Heart right ventricle (tissue), 16 donors: Measurements from ENCODE around the gene CCDC178. TPM values are rescaled to one million over a fixed set of nuclear protein-coding genes. Genes with fewer than 3 reads are reported as not detected.

Experiments used
- ATAC-seq, 8 donors: fragments of 200-7000 bp; cut with Tn5 transposase; one replicate each; pipeline ENCODE4 v1.9.1; 2020; ENCODE audit warnings: mild to moderate bottlenecking in 8 of 8, moderate library complexity in 8 of 8, moderate number of reproducible peaks in 1 of 8
- DNase-seq, 2 donors: peaks; one replicate each; pipeline ENCODE4 v3.0.0-alpha.2; 2020
- H3K27ac ChIP-seq, 10 donors: fragments of 200-600 bp; sonication (generic) in 2 of 10; one replicate each; pipeline versions ENCODE4 v1.5.0 to v1.8.0; 2020 to 2022; ENCODE audit warnings: mild to moderate bottlenecking in 3 of 10
- H3K27me3 ChIP-seq, 7 donors: fragments of 200-600 bp; one replicate each; pipeline ENCODE4 v1.8.0; 2021 to 2022; ENCODE audit warnings: mild to moderate bottlenecking in 2 of 7
- H3K36me3 ChIP-seq, 9 donors: fragments of 200-600 bp; sonication (generic) in 1 of 9; one replicate each; pipeline versions ENCODE4 v1.5.0 to v1.8.0; 2020 to 2022; ENCODE audit warnings: mild to moderate bottlenecking in 2 of 9
- H3K4me1 ChIP-seq, 9 donors: fragments of 200-600 bp; sonication (generic) in 1 of 9; one replicate each; pipeline versions ENCODE4 v1.5.0 to v1.8.0; 2020 to 2022; ENCODE audit warnings: mild to moderate bottlenecking in 4 of 9
- H3K4me3 ChIP-seq, 10 donors: fragments of 200-600 bp; sonication (generic) in 2 of 10; one replicate each; pipeline versions ENCODE4 v1.5.0 to v1.8.0; 2020 to 2022; ENCODE audit warnings: mild to moderate bottlenecking in 7 of 10, moderate library complexity in 2 of 10
- H3K9me3 ChIP-seq, 11 donors: fragments of 200-600 bp in 10 of 11; sonication (generic) in 2 of 11; one replicate each; pipeline versions ENCODE4 v1.5.0 to v1.8.0; 2013 to 2022; ENCODE audit warnings: mild to moderate bottlenecking in 2 of 11, control low read depth in 1 of 11, moderate library complexity in 1 of 11
- WGBS, 2 donors: extraction: QIAGEN DNeasy Blood & Tissue Kit; methylation state at CpG; one replicate each; pipeline ENCODE4 v1.1.7; 2013; ENCODE audit warnings: inconsistent platforms in 1 of 2; 5-methylcytosine and 5-hydroxymethylcytosine counted together
- intact Hi-C, 10 donors: fragments of 100-400 bp; cut with DNase I; formaldehyde crosslinking; loops; one replicate each; pipeline versions ENCODE4 v1.11.1 to v1.14.2; 2022
- polyA plus RNA-seq, 2 donors: library from polyadenylated mRNA; stranded (reverse); fragments of 200-250 nt; gene quantifications; one replicate each; pipeline ENCODE4 v1.2.3, GENCODE V29; 2013
- total RNA-seq, 10 donors: library from RNA; stranded (reverse); fragmentation: NEBNext Ultra II Directional in 3 of 10; extraction: Animal tissue kit (Norgen Biotek cat#: 25700) in 3 of 10; gene quantifications; one replicate each; pipeline versions ENCODE4 v1.2.1 to v1.2.4, GENCODE V29; 2021 to 2023
- TF ChIP-seq, protein P1 (sequence below), 9 donors: fragments of 200-600 bp; sonication (generic) in 2 of 9; IDR thresholded peaks; one replicate each; pipeline versions ENCODE4 v1.5.0 to v1.8.0; 2021 to 2022; ENCODE audit warnings: antibody characterized with exemption in 9 of 9, mild to moderate bottlenecking in 5 of 9, moderate library complexity in 1 of 9
- donor health status: Arrhythmogenic right ventricular cardiomyopathy.
- donor health status: ischemic (EF 13 %, LVEDD 7.1; RV severe dilation, severe dysfunction).
- donor health status: healthy with polysubstance abuse.
- donor health status: DM: no; HTN: yes; CAD: no.
- donor health status: DM: no; HTN: no; CAD: no.
- donor health status: ischemic (EF 25% LVEDD 6.9; RV normal size, moderate dysfunction).
- donor health status: ischemic (EF 25% LVEDD 5.7; RV mildly dilated, moderate dysfunction).
- donor health status: healthy.
- donor health status: DM: yes; HTN: yes; CAD: no.
- donor health status: Ischemic cardiomyopathy.
- donor health status: ischemic (EF 35%, LVEDD 5.7; RV mildly dilated, moderate dysfunction).
- donor health status: nonischemic (EF 11% LVEDD 7.7; RV severe dilation, severe dysfunction).
- donor health status: DM: yes; HTN: yes; CAD: no.
- donor health status: PGD.
- donor health status: ischemic (EF 29% LVEDD 5.4; RV normal size, mild dysfunction).
- donor health status: nonischemic (EF 23%, LVEDD 6.1; RV moderate dilation, normal function).

Gene CCDC178
- total and polyA plus RNA-seq, 12 donors: 0.28 to 1.5 (median 0.43) TPM; not detected in 6

DNA sequence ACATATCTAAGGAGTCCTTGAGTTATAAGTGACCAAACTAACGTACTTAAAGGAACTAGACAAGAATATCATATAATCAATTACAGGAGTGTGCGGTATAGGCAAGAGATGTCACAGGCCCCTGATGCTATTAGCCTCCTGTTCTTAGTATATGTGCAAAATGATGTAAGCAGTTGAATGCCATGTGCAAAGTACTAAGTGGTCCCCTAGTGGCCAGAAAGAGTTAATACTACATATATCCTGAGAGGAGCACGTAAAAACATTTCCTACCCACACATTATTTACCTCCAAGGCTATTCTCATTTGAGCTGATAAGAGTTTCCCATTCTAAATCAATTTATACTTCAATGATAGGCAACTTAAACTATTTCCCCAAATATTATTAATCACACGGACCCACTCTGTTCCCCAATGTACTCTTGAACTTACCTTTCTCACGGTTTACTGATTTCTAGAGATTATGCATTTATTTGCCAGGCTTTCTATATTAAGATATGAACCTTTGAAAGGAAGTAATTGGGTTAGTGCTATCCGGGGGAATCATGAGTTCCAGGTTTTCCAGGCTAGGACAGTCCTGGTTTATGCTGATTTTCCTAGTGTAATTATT, 509.7 kb downstream of the CCDC178 start:
- DNase-seq (no peak), ATAC-seq (no peak)
- Histone ChIP-seq H3K36me3 (no peaks in the 10 kb centered on the region), H3K4me3 (no peak overlapping the region), H3K4me1 (no peaks in the 10 kb centered on the region), H3K27ac (no peak overlapping the region), H3K9me3 (no peaks in the 10 kb centered on the region), H3K27me3 (peaks cover 0 to 7% (median 0%) of the 10 kb centered on the region in 7 donors)
- TF ChIP-seq, protein P1, sequence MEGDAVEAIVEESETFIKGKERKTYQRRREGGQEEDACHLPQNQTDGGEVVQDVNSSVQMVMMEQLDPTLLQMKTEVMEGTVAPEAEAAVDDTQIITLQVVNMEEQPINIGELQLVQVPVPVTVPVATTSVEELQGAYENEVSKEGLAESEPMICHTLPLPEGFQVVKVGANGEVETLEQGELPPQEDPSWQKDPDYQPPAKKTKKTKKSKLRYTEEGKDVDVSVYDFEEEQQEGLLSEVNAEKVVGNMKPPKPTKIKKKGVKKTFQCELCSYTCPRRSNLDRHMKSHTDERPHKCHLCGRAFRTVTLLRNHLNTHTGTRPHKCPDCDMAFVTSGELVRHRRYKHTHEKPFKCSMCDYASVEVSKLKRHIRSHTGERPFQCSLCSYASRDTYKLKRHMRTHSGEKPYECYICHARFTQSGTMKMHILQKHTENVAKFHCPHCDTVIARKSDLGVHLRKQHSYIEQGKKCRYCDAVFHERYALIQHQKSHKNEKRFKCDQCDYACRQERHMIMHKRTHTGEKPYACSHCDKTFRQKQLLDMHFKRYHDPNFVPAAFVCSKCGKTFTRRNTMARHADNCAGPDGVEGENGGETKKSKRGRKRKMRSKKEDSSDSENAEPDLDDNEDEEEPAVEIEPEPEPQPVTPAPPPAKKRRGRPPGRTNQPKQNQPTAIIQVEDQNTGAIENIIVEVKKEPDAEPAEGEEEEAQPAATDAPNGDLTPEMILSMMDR (IDR thresholded peaks at IDR 0.05): peak in 7 of 9 donors; percentile 7 to 45 (median 34)
- 41 to 43% methylated on average over 6 of the region's 6 CpGs for WGBS, 2 donors
- intact Hi-C loops: no loop called here

DNA sequence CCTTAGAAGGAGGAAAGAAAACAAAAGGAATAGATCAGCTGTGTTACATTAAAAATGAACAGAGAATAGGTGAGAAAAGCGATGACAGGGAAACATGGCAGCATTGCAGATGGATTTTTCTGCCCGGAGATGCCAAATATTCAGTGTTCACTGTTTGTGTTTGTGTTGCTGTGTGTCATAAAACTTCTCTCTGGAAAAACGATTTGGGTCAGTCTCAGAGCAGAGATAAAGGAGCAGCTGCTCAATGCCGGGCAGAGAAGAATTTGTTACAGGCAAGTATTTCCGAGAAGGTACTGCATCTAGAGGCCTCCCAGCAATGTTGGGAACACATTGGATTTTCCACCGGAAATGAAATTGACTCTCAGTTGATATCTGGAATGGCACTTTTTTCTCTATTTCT, 511.3 kb downstream of the CCDC178 start:
- no peaks in the 10 kb centered on the region for H3K4me1 ChIP-seq
- no peaks in the 10 kb centered on the region for H3K36me3 ChIP-seq
- DNase-seq: no peak
- H3K9me3 ChIP-seq: no peaks in the 10 kb centered on the region
- H3K27me3 ChIP-seq: peaks cover 0 to 7% (median 0%) of the 10 kb centered on the region in 7 donors
- no peak for ATAC-seq
- intact Hi-C loops: loop anchor here in 1 of 10 donors (10.0 kb wide), 1 partner anchor 194 kb away; no protein-coding TSS in a partner anchor
- WGBS, 2 donors: 57 to 58% methylated on average over 6 of the region's 6 CpGs
- H3K27ac ChIP-seq: no peak overlapping the region
- H3K4me3 ChIP-seq: no peak overlapping the region
- TF ChIP-seq, protein P1 (IDR thresholded peaks at IDR 0.05): no peak

DNA sequence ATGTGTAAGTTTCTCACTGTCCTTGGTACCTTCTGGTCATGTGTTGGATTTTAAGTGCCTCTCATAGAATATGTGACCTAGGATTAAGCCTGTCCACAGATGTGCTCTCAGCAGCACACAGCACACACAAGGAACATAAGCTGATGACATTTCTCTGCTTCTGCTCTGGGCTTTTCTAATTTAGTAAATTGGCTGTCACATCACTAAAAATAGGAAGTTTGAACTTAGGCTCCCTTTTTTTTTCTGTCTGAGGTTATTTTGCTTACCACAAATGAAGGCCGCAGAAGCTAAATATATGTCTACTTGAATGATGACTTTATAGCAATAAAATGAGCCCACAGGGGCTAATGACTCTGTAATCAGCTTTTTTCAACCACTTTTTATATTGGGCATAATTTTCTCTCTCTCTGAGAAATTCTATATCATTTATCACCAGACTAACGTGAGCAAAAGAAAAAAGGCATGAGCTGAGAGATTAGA, 517.5 kb downstream of the CCDC178 start:
- intact Hi-C loops: loop anchor here in 2 of 10 donors (5.0 to 10.0 kb wide), 2 partner anchors 188 to 206 kb away; no protein-coding TSS in a partner anchor
- TF ChIP-seq, protein P1 (IDR thresholded peaks at IDR 0.05): no peak
- no peaks in the 10 kb centered on the region for H3K36me3 ChIP-seq

DNA sequence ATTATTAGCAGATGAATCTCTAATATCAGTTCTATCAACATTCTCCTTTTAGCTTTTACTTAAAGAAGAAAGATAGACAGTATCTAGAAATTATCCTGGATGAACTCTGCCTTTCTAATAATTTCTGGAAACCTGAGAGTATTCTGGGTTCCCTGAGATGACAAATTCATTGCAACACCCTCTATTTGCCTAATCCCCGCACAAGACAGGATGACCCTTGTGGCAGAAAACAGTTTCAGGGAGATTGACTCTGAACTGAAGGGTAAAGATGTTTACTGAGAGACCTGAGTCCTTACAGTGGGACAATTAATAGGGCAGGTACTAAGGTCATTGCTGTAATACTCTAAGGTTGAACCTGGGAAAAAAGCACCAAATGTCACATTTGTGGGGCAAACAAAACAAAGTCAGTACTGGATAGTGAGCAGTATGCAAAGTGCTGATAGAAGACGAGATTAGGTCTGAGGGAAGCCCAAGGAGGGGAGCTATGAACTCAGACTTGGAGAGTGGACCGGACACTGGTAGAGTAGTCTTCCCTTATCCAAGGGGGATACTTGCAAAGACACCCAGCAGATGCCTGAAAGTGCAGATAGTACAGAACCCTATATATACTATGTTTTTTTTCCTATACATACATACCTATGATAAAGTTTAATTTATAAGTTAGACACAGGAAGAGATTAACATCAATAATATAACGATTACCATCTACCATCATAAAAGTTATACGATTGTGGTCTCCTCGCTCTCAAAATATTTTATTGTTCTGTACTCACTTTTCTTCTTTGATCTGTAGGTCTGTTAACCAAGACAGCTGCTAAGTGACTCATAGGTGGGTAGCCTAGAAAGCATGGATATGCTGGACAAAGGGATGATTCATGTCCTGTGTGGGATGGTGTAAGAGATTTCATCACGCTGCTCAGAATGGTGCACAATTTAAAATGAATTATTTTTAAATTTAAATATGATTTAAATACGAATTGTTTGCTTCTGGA, 519.4 kb downstream of the CCDC178 start:
- DNase-seq (no peak), ATAC-seq (no peak)
- H3K27ac ChIP-seq: no peak overlapping the region
- H3K27me3 ChIP-seq: peaks cover 0 to 5% (median 0%) of the 10 kb centered on the region in 7 donors
- TF ChIP-seq, protein P1 (IDR thresholded peaks at IDR 0.05): no peak
- intact Hi-C loops: loop anchor here in 2 of 10 donors (5.0 to 10.0 kb wide), 2 partner anchors 186 to 204 kb away; no protein-coding TSS in a partner anchor
- peaks cover 0 to 4% (median 0%) of the 10 kb centered on the region in 9 donors for H3K4me1 ChIP-seq
- WGBS, 2 donors: 66 to 71% methylated on average over 8 of the region's 8 CpGs
- no peak overlapping the region for H3K4me3 ChIP-seq
- no peaks in the 10 kb centered on the region for H3K9me3 ChIP-seq
- H3K36me3 ChIP-seq: no peaks in the 10 kb centered on the region

More for the DNA sequence above, 517.5 kb downstream of the CCDC178 start:
- H3K4me3 ChIP-seq: no peak overlapping the region
- H3K27ac ChIP-seq: no peak overlapping the region
- DNase-seq (no peak), ATAC-seq (no peak)
- no peaks in the 10 kb centered on the region for H3K9me3 ChIP-seq
- H3K4me1 ChIP-seq: peaks cover 0 to 4% (median 0%) of the 10 kb centered on the region in 9 donors
- H3K27me3 ChIP-seq: peaks cover 0 to 7% (median 0%) of the 10 kb centered on the region in 7 donors
- 49 to 54% methylated on average over 2 of the region's 2 CpGs for WGBS, 2 donors
